Measurements from ENCODE around the gene FGD4. TPM values are rescaled to one million over a fixed set of nuclear protein-coding genes. Genes with fewer than 3 reads are reported as not detected.

FGD4 gene
- total RNA-seq, 1 donor from 2014 or later: 55.6 TPM

GRCh38 chr12:32586390-32586789 is 187.0 kb downstream of the FGD4 start:
- TF ChIP-seq CTCF (IDR thresholded peaks at IDR 0.05): no peak
- H3K4me1 ChIP-seq: peaks cover 21% of the 10 kb centered on the region

GRCh38 chr12:32587581-32588495 is 188.5 kb downstream of the FGD4 start:
- intact Hi-C loops (cut with DNase I): no loop called here

More at GRCh38 chr12:32586390-32586789, 187.0 kb downstream of the FGD4 start:
- no peaks in the 10 kb centered on the region for H3K27me3 ChIP-seq (ENCODE audit: low read depth)
- H3K27ac ChIP-seq: no peak overlapping the region
- ATAC-seq: no peak
- no peaks in the 10 kb centered on the region for H3K9me3 ChIP-seq
- H3K36me3 ChIP-seq: peaks cover 41% of the 10 kb centered on the region
- no peak overlapping the region for H3K4me3 ChIP-seq
- no peak for DNase-seq
- intact Hi-C loops (cut with DNase I): no loop called here

GRCh38 chr12:32588604-32589003 is 189.2 kb downstream of the FGD4 start:
- H3K9me3 ChIP-seq: no peaks in the 10 kb centered on the region
- H3K36me3 ChIP-seq: peaks cover 26% of the 10 kb centered on the region
- no peak overlapping the region for H3K27ac ChIP-seq
- intact Hi-C loops (cut with DNase I): no loop called here
- no peak for DNase-seq
- no peak for ATAC-seq
- no peak for TF ChIP-seq CTCF (IDR thresholded peaks at IDR 0.05)
- H3K4me1 ChIP-seq: peaks cover 21% of the 10 kb centered on the region
- H3K4me3 ChIP-seq: no peak overlapping the region
- no peaks in the 10 kb centered on the region for H3K27me3 ChIP-seq (ENCODE audit: low read depth)

More at GRCh38 chr12:32587581-32588495, 188.5 kb downstream of the FGD4 start:
- ATAC-seq (no peak), DNase-seq (no peak)
- Histone ChIP-seq H3K27ac (no peak overlapping the region), H3K36me3 (peaks cover 33% of the 10 kb centered on the region), H3K4me1 (peaks cover 21% of the 10 kb centered on the region), H3K4me3 (no peak overlapping the region), H3K27me3 (ENCODE audit: low read depth) (no peaks in the 10 kb centered on the region), H3K9me3 (no peaks in the 10 kb centered on the region)
- TF ChIP-seq CTCF (IDR thresholded peaks at IDR 0.05): no peak

- H3K9me3 ChIP-seq: no peaks in the 10 kb centered on the region
- peaks cover 23% of the 10 kb centered on the region for H3K36me3 ChIP-seq
- H3K4me3 ChIP-seq: no peak overlapping the region
- peaks cover 21% of the 10 kb centered on the region for H3K4me1 ChIP-seq
- no peak for DNase-seq
- peak; percentile 50 to 57 for ATAC-seq
- H3K27me3 ChIP-seq (ENCODE audit: low read depth): no peaks in the 10 kb centered on the region
- no peak overlapping the region for H3K27ac ChIP-seq
- intact Hi-C loops (cut with DNase I): no loop called here
- TF ChIP-seq CTCF (IDR thresholded peaks at IDR 0.05): no peak
Measured at GRCh38 chr12:32589165-32589865, 190.0 kb downstream of the FGD4 start.

GRCh38 chr12:32595251-32595650 is 195.9 kb downstream of the FGD4 start:
- no peak overlapping the region for H3K27ac ChIP-seq
- H3K4me3 ChIP-seq: no peak overlapping the region
- intact Hi-C loops (cut with DNase I): no loop called here
- H3K36me3 ChIP-seq: peaks cover 26% of the 10 kb centered on the region
- no peak for DNase-seq
- no peaks in the 10 kb centered on the region for H3K4me1 ChIP-seq
- no peaks in the 10 kb centered on the region for H3K27me3 ChIP-seq (ENCODE audit: low read depth)
- ATAC-seq: no peak
- no peak for TF ChIP-seq CTCF (IDR thresholded peaks at IDR 0.05)
- H3K9me3 ChIP-seq: no peaks in the 10 kb centered on the region
